Gastroesophageal sphincter (tissue), 4 donors: Measurements from ENCODE around the gene MMP17. TPM values are rescaled to one million over a fixed set of nuclear protein-coding genes. Genes with fewer than 3 reads are reported as not detected.

Experiments
- ATAC-seq: fragments of 150-250 bp; one replicate; pipeline ENCODE4 v1.9.1; 2016; ENCODE audit warnings: mild to moderate bottlenecking, moderate library complexity
- H3K27ac ChIP-seq, 4 donors: fragments of 200-600 bp; sonication (generic) in 3 of 4; 1 replicate in 3 of 4; 2 replicates in 1 of 4; pipeline ENCODE4 v1.5.1; 2016 to 2019
- H3K27me3 ChIP-seq: fragments of 200-600 bp; sonication (generic); one replicate; pipeline ENCODE4 v1.5.1; 2019
- H3K36me3 ChIP-seq, 2 donors: fragments of 200-600 bp; sonication (generic); one replicate each; pipeline ENCODE4 v1.5.1; 2019; ENCODE audit warnings: control low read depth in 1 of 2
- H3K4me1 ChIP-seq, 3 donors: fragments of 200-600 bp; sonication (generic); 1 replicate in 2 of 3; 2 replicates in 1 of 3; pipeline ENCODE4 v1.5.1; 2016 to 2019; ENCODE audit warnings: control low read depth in 2 of 3
- H3K4me3 ChIP-seq, 2 donors: fragments of 200-600 bp; sonication (generic); one replicate each; pipeline ENCODE4 v1.5.1; 2019; ENCODE audit warnings: mild to moderate bottlenecking in 1 of 2, moderate library complexity in 1 of 2
- H3K9me3 ChIP-seq, 3 donors: fragments of 200-600 bp; sonication (generic); one replicate each; pipeline ENCODE4 v1.5.1; 2017 to 2019; ENCODE audit warnings: control low read depth in 2 of 3
- CTCF ChIP-seq, 4 experiments: fragments of 200-600 bp in 2 of 4; fragments of 450-650 bp in 2 of 4; sonication (generic) in 1 of 4; IDR thresholded peaks; one replicate each; pipeline ENCODE4 v1.5.1; 2017 to 2019; ENCODE audit warnings: antibody characterized with exemption in 4 of 4, mild to moderate bottlenecking in 2 of 4, moderate library complexity in 2 of 4
- EP300 ChIP-seq: sonication (generic); formaldehyde crosslinking; IDR thresholded peaks from one replicate; pipeline ENCODE4 v1.6.1; 2017; ENCODE audit warnings: antibody characterized with exemption, mild to moderate bottlenecking
- POLR2A ChIP-seq, 2 donors: fragments of 450-650 bp; IDR thresholded peaks; one replicate each; pipeline ENCODE4 v1.6.1; 2017; ENCODE audit warnings: antibody characterized with exemption in 2 of 2, mild to moderate bottlenecking in 2 of 2, moderate library complexity in 1 of 2
- POLR2AphosphoS5 ChIP-seq: sonication (generic); formaldehyde crosslinking; IDR thresholded peaks from one replicate; pipeline ENCODE4 v1.6.1; 2017; ENCODE audit warnings: antibody characterized with exemption
- WGBS, 2 donors: methylation state at CpG; one replicate each; pipeline ENCODE4 v1.1.5; 2018; ENCODE audit warnings: low coverage in 1 of 2; 5-methylcytosine and 5-hydroxymethylcytosine counted together
- total RNA-seq, 4 donors: library from RNA; depleted of rRNA; stranded (reverse); fragments of >200 nt; gene quantifications; one replicate each; pipeline ENCODE4 v1.1.0, GENCODE V29; 2016

Gene MMP17
- total RNA-seq, 4 donors from 2014 or later, result 2.0 to 7.0 (median 4.5) TPM

- ATAC-seq, result no peak
- peaks cover 8% of the 10 kb centered on the region for H3K27me3 ChIP-seq
- H3K4me1 ChIP-seq, result no peaks in the 10 kb centered on the region
- H3K4me3 ChIP-seq, result no peak overlapping the region
- H3K27ac ChIP-seq, result no peak overlapping the region
- H3K36me3 ChIP-seq, result no peaks in the 10 kb centered on the region
- no peaks in the 10 kb centered on the region for H3K9me3 ChIP-seq
- WGBS, 2 donors, result 91% methylated on average over 5 of the region's 10 CpGs; no CpG with 5 or more reads in 1 of the 2 donors
- TF ChIP-seq POLR2AphosphoS5 (no peak), CTCF (IDR thresholded peaks at IDR 0.05) (no peak), EP300 (no peak), POLR2A (IDR thresholded peaks at IDR 0.05) (no peak)
Measured at GRCh38 chr12:131867471-131867870, 39.3 kb downstream of the MMP17 start.

GRCh38 chr12:131867891-131868675, 39.9 kb downstream of the MMP17 start:
- ATAC-seq, result no peak
- TF ChIP-seq EP300, result no peak
- no peak for TF ChIP-seq POLR2AphosphoS5
- no peak for TF ChIP-seq CTCF (IDR thresholded peaks at IDR 0.05)
- no peak for TF ChIP-seq POLR2A (IDR thresholded peaks at IDR 0.05)
- no peaks in the 10 kb centered on the region for H3K4me1 ChIP-seq
- peaks cover 7% of the 10 kb centered on the region for H3K27me3 ChIP-seq
- no peaks in the 10 kb centered on the region for H3K36me3 ChIP-seq
- no peaks in the 10 kb centered on the region for H3K9me3 ChIP-seq
- no peak overlapping the region for H3K27ac ChIP-seq
- WGBS, 2 donors, result 80% methylated on average over 1 of the region's 28 CpGs; no CpG with 5 or more reads in 1 of the 2 donors
- no peak overlapping the region for H3K4me3 ChIP-seq

DNA sequence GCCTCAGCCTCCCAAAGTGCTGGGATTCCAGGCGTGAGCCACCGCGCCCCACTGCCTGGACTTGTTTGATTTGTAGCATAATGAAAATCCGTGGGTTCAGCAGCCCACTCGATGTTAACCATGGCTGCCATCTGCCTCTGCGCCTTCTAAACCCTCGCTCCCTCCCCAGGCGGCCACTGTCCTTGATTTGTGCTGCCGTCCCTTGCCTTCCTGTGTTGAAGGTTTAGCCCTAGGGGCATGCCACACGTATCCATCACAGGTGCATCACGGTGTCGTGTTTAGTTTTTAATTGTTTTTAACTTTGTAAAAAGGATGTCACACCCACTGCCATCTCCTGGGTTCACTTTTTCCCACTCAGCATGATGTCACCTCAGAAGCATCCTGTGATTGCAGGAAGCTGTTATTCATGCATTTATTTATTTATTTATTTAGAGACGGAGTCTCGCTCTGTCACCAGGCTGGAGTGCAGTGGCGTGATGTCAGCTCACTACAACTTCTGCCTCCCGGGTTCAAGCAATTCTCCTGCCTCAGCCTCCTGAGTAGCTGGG, 41.8 kb downstream of the MMP17 start:
- no peak for ATAC-seq
- TF ChIP-seq POLR2AphosphoS5 (no peak), CTCF (IDR thresholded peaks at IDR 0.05) (no peak), POLR2A (IDR thresholded peaks at IDR 0.05) (no peak), EP300 (no peak)
- WGBS, 2 donors, result 51 to 72% methylated on average over 14 to 15 of the region's 16 CpGs
- H3K27me3 ChIP-seq, result no peaks in the 10 kb centered on the region
- H3K9me3 ChIP-seq, result no peaks in the 10 kb centered on the region
- H3K4me3 ChIP-seq, result no peak overlapping the region
- H3K4me1 ChIP-seq, result no peaks in the 10 kb centered on the region
- H3K27ac ChIP-seq, result no peak overlapping the region
- no peaks in the 10 kb centered on the region for H3K36me3 ChIP-seq

- WGBS, 2 donors, result 72 to 100% methylated on average over 2 to 3 of the region's 6 CpGs
- TF ChIP-seq POLR2AphosphoS5 (no peak), EP300 (no peak), POLR2A (IDR thresholded peaks at IDR 0.05) (no peak), CTCF (IDR thresholded peaks at IDR 0.05) (no peak)
- H3K27me3 ChIP-seq, result no peaks in the 10 kb centered on the region
- no peaks in the 10 kb centered on the region for H3K9me3 ChIP-seq
- no peaks in the 10 kb centered on the region for H3K36me3 ChIP-seq
- no peaks in the 10 kb centered on the region for H3K4me1 ChIP-seq
- no peak overlapping the region for H3K27ac ChIP-seq
- H3K4me3 ChIP-seq, result no peak overlapping the region
- ATAC-seq, result no peak
Measured at GRCh38 chr12:131871677-131872076, 43.5 kb downstream of the MMP17 start.
